Transverse colon (tissue), 4 donors: ENCODE measurements around the gene SLC7A10. TPM values are rescaled to one million over a fixed set of nuclear protein-coding genes. Genes with fewer than 3 reads are reported as not detected.

ENCODE experiments used
- DNase-seq: peaks from one replicate; pipeline ENCODE4 v3.0.0-alpha.2; 2019
- H3K27ac ChIP-seq, 4 donors: fragments of 200-600 bp; sonication (generic); 2 replicates each; pipeline ENCODE4 v1.5.1; 2016 to 2018; ENCODE audit warnings: inconsistent platforms in 4 of 4
- H3K27me3 ChIP-seq: fragments of 200-600 bp; sonication (generic); 2 replicates; pipeline ENCODE4 v1.5.1; 2017; ENCODE audit warnings: inconsistent platforms
- H3K36me3 ChIP-seq, 4 donors: fragments of 200-600 bp; sonication (generic); 2 replicates each; pipeline ENCODE4 v1.5.1; 2017 to 2019; ENCODE audit warnings: inconsistent platforms in 4 of 4
- H3K4me1 ChIP-seq, 4 donors: fragments of 200-600 bp; sonication (generic); 2 replicates each; pipeline ENCODE4 v1.5.1; 2017 to 2020; ENCODE audit warnings: inconsistent platforms in 4 of 4
- H3K4me3 ChIP-seq, 4 donors: fragments of 200-600 bp; sonication (generic); 1 replicate in 1 of 4; 2 replicates in 3 of 4; pipeline versions ENCODE4 v1.5.1 to v1.6.1; 2017 to 2019; ENCODE audit warnings: inconsistent platforms in 4 of 4
- H3K9me3 ChIP-seq, 2 donors: fragments of 200-600 bp; sonication (generic); 2 replicates each; pipeline ENCODE4 v1.5.1; 2017 to 2019; ENCODE audit warnings: inconsistent platforms in 2 of 2
- CTCF ChIP-seq, 5 experiments: fragments of 200-600 bp in 3 of 5; fragments of 450-650 bp in 2 of 5; sonication (generic) in 3 of 5; IDR thresholded peaks; 1 replicate in 2 of 5; 2 replicates in 3 of 5; pipeline ENCODE4 v1.5.1; 2016 to 2017; ENCODE audit warnings: antibody characterized with exemption in 5 of 5, inconsistent platforms in 3 of 5, mild to moderate bottlenecking in 2 of 5, moderate library complexity in 1 of 5
- EP300 ChIP-seq: sonication (generic); formaldehyde crosslinking; IDR thresholded peaks from one replicate; pipeline ENCODE4 v1.6.1; 2017; ENCODE audit warnings: antibody characterized with exemption, low read depth
- POLR2A ChIP-seq: fragments of 450-650 bp; IDR thresholded peaks from one replicate; pipeline ENCODE4 v1.6.1; 2016; ENCODE audit warnings: antibody characterized with exemption, mild to moderate bottlenecking, moderate library complexity
- POLR2AphosphoS5 ChIP-seq, 3 donors: sonication (generic); formaldehyde crosslinking; IDR thresholded peaks; one replicate each; pipeline ENCODE4 v1.6.1; 2016; ENCODE audit warnings: antibody characterized with exemption in 3 of 3
- WGBS, 2 donors: methylation state at CpG; one replicate each; pipeline ENCODE4 v1.1.5; 2018; ENCODE audit warnings: low coverage in 1 of 2; 5-methylcytosine and 5-hydroxymethylcytosine counted together
- in situ Hi-C, 4 donors: fragments of 200-750 bp; cut with MboI; loops; one replicate each; pipeline versions ENCODE4 v1.15.0 to v1.15.1; 2017; ENCODE audit warnings: low sequenced_read_pairs in 3 of 4, low pct_ligation_motif_present in 1 of 4, low pct_unique_long_range_greater_than_20kb in 1 of 4
- intact Hi-C: fragments of 100-400 bp; cut with DNase I; formaldehyde crosslinking; loops from one replicate; pipeline ENCODE4 v1.15.1; 2023; ENCODE audit warnings: low total_unique reads
- total RNA-seq, 4 donors: library from RNA; depleted of rRNA; stranded (reverse); fragments of >200 nt; gene quantifications; one replicate each; pipeline ENCODE4 v1.1.0, GENCODE V29; 2016

SLC7A10 gene
- total RNA-seq, 4 donors from 2014 or later, result 0.48 TPM; not detected in 3

- Histone ChIP-seq H3K36me3 (no peaks in the 10 kb centered on the region), H3K27ac (no peak overlapping the region), H3K9me3 (no peaks in the 10 kb centered on the region), H3K27me3 (no peaks in the 10 kb centered on the region), H3K4me1 (peaks cover 0 to 13% (median 11%) of the 10 kb centered on the region in 4 donors), H3K4me3 (no peak overlapping the region)
- 51 to 67% methylated on average over 4 to 8 of the region's 8 CpGs for WGBS, 2 donors
- intact Hi-C loops, result no loop called here
- no peak for DNase-seq
- TF ChIP-seq POLR2AphosphoS5 (IDR thresholded peaks at IDR 0.05) (no peak), EP300 (no peak), POLR2A (no peak), CTCF (IDR thresholded peaks at IDR 0.05) (no peak)
- in situ Hi-C loops, result no loop called here
Observed at GRCh38 chr19:33199441-33200265, 26.0 kb downstream of the SLC7A10 start.

GRCh38 chr19:33198169-33198568, 27.5 kb downstream of the SLC7A10 start:
- no peak for DNase-seq
- no peaks in the 10 kb centered on the region for H3K9me3 ChIP-seq
- H3K36me3 ChIP-seq, result no peaks in the 10 kb centered on the region
- in situ Hi-C loops (no loop called here), intact Hi-C loops (no loop called here)
- no peak overlapping the region for H3K4me3 ChIP-seq
- peaks cover 7% of the 10 kb centered on the region for H3K27me3 ChIP-seq
- H3K4me1 ChIP-seq, result peaks cover 0 to 13% (median 11%) of the 10 kb centered on the region in 4 donors
- no peak overlapping the region for H3K27ac ChIP-seq
- 93% methylated on average over 7 of the region's 7 CpGs; no CpG with 5 or more reads in 1 of the 2 donors for WGBS, 2 donors
- no peak for TF ChIP-seq EP300
- TF ChIP-seq POLR2A, result no peak
- TF ChIP-seq POLR2AphosphoS5 (IDR thresholded peaks at IDR 0.05), result no peak
- TF ChIP-seq CTCF (IDR thresholded peaks at IDR 0.05), result no peak

GRCh38 chr19:33197591-33198000, 28.1 kb downstream of the SLC7A10 start:
- 86% methylated on average over 11 of the region's 11 CpGs; no CpG with 5 or more reads in 1 of the 2 donors for WGBS, 2 donors
- no peak for DNase-seq
- H3K36me3 ChIP-seq, result no peaks in the 10 kb centered on the region

More at GRCh38 chr19:33197591-33198000, 28.1 kb downstream of the SLC7A10 start:
- no peak overlapping the region for H3K4me3 ChIP-seq
- peaks cover 0 to 13% (median 11%) of the 10 kb centered on the region in 4 donors for H3K4me1 ChIP-seq
- TF ChIP-seq POLR2AphosphoS5 (IDR thresholded peaks at IDR 0.05) (no peak), CTCF (IDR thresholded peaks at IDR 0.05) (no peak), EP300 (no peak), POLR2A (no peak)
- no peak overlapping the region for H3K27ac ChIP-seq
- intact Hi-C loops, result no loop called here
- no peaks in the 10 kb centered on the region for H3K9me3 ChIP-seq
- peaks cover 13% of the 10 kb centered on the region for H3K27me3 ChIP-seq
- in situ Hi-C loops, result no loop called here
